Calu3 (cell line): ENCODE results near the gene SEPTIN5. TPM values are rescaled to one million over a fixed set of nuclear protein-coding genes. Genes with fewer than 3 reads are reported as not detected.

Experiments
- BruUV-seq: library from RNA; stranded (reverse); fragments of 400-500 nt; replicated peaks from 2 replicates; lab custom pipeline; 2021; lab: Mats Ljungman, UMichigan
- CTCF ChIA-PET: fragments of 300-600 bp; sonication (Branson Sonifier 250); formaldehyde crosslinking; loops from one replicate; lab custom pipeline; 2022; ENCODE audit warnings: antibody characterized with exemption; lab: Charles Lee
- DNase-seq: peaks from one replicate; pipeline ENCODE4 v3.0.0; 2022
- H3K27ac Mint-ChIP-seq: one replicate; pipeline ENCODE4 v1.8.0; 2022; ENCODE audit warnings: mixed read lengths; ENCODE audit not compliant: unreplicated experiment
- H3K27me3 Mint-ChIP-seq: one replicate; pipeline ENCODE4 v1.8.0; 2022; ENCODE audit warnings: mixed read lengths; ENCODE audit not compliant: unreplicated experiment
- H3K36me3 Mint-ChIP-seq: one replicate; pipeline ENCODE4 v1.8.0; 2022; ENCODE audit warnings: mild to moderate bottlenecking, moderate library complexity, mixed read lengths; ENCODE audit not compliant: insufficient read depth, unreplicated experiment
- H3K4me1 Mint-ChIP-seq: one replicate; pipeline ENCODE4 v1.8.0; 2022; ENCODE audit warnings: mild to moderate bottlenecking, low read depth, mixed read lengths; ENCODE audit not compliant: unreplicated experiment
- H3K4me3 Mint-ChIP-seq: one replicate; pipeline ENCODE4 v1.8.0; 2022; ENCODE audit warnings: mild to moderate bottlenecking, low read depth, moderate library complexity, mixed read lengths; ENCODE audit not compliant: unreplicated experiment
- H3K9me3 Mint-ChIP-seq: one replicate; pipeline ENCODE4 v1.8.0; 2022; ENCODE audit warnings: low read depth, mixed read lengths; ENCODE audit not compliant: unreplicated experiment
- CTCF ChIP-seq: fragments of 200-600 bp; IDR thresholded peaks from one replicate; pipeline ENCODE4 v1.8.0; 2022; ENCODE audit warnings: antibody characterized with exemption; ENCODE audit not compliant: unreplicated experiment
- intact Hi-C: fragments of 100-400 bp; cut with micrococcal nuclease; formaldehyde crosslinking; loops from one replicate; pipeline ENCODE4 v1.10.0; 2022; ENCODE audit not compliant: unreplicated experiment
- total RNA-seq: library from RNA; stranded (reverse); gene quantifications from 2 replicates; pipeline ENCODE4 v1.2.3, GENCODE V29; 2022

Gene SEPTIN5
- total RNA-seq, 1 experiment from 2014 or later: 3.3 TPM

GRCh38 chr22:19747551-19747950, 33.2 kb downstream of the SEPTIN5 start:
- no peaks in the 10 kb centered on the region for H3K9me3 Mint-ChIP-seq
- no peak overlapping the region for H3K27ac Mint-ChIP-seq
- H3K27me3 Mint-ChIP-seq: peaks cover 45% of the 10 kb centered on the region
- intact Hi-C loops: no loop called here
- no peak for DNase-seq
- CTCF ChIA-PET: interaction anchor here (1.7 kb wide), 1 partner anchor 9 kb away, joined by 8 read pairs; no protein-coding TSS in a partner anchor
- no peak for TF ChIP-seq CTCF
- H3K36me3 Mint-ChIP-seq: no peaks in the 10 kb centered on the region
- no TSS peak for BruUV-seq
- H3K4me1 Mint-ChIP-seq: no peaks in the 10 kb centered on the region
- H3K4me3 Mint-ChIP-seq: no peak overlapping the region

- Mint-ChIP-seq H3K27me3 (peaks cover 51% of the 10 kb centered on the region), H3K9me3 (no peaks in the 10 kb centered on the region), H3K4me1 (no peaks in the 10 kb centered on the region), H3K4me3 (no peak overlapping the region), H3K27ac (no peak overlapping the region), H3K36me3 (no peaks in the 10 kb centered on the region)
- intact Hi-C loops: no loop called here
- no peak for TF ChIP-seq CTCF
- CTCF ChIA-PET: no interaction called here
- BruUV-seq: no TSS peak
- no peak for DNase-seq
Measured at GRCh38 chr22:19748139-19748538, 33.8 kb downstream of the SEPTIN5 start.

- no TSS peak for BruUV-seq
- intact Hi-C loops: no loop called here
- no peaks in the 10 kb centered on the region for H3K9me3 Mint-ChIP-seq
- DNase-seq: no peak
- CTCF ChIA-PET: no interaction called here
- H3K27ac Mint-ChIP-seq: no peak overlapping the region
- H3K4me3 Mint-ChIP-seq: no peak overlapping the region
- H3K27me3 Mint-ChIP-seq: peaks cover 61% of the 10 kb centered on the region
- no peak for TF ChIP-seq CTCF
- H3K36me3 Mint-ChIP-seq: no peaks in the 10 kb centered on the region
- no peaks in the 10 kb centered on the region for H3K4me1 Mint-ChIP-seq
Measured at GRCh38 chr22:19748991-19749664, 34.8 kb downstream of the SEPTIN5 start.

GRCh38 chr22:19749876-19750275, 35.6 kb downstream of the SEPTIN5 start:
- H3K9me3 Mint-ChIP-seq: no peaks in the 10 kb centered on the region
- peaks cover 68% of the 10 kb centered on the region for H3K27me3 Mint-ChIP-seq
- no peak overlapping the region for H3K27ac Mint-ChIP-seq
- CTCF ChIA-PET: no interaction called here
- intact Hi-C loops: no loop called here
- H3K4me1 Mint-ChIP-seq: no peaks in the 10 kb centered on the region
- TF ChIP-seq CTCF: no peak
- H3K4me3 Mint-ChIP-seq: no peak overlapping the region
- DNase-seq: no peak
- H3K36me3 Mint-ChIP-seq: no peaks in the 10 kb centered on the region
- no TSS peak for BruUV-seq
